NOMO-1 treated with dmso at 0.1 percent for 144 hours (cell line): ENCODE data around the gene PRKD2.

Source experiments
- DNase-seq: peaks from one replicate; lab custom pipeline; 2025; ENCODE audit not compliant: unreplicated experiment; lab: John Stamatoyannopoulos, UW

PRKD2 gene

DNA sequence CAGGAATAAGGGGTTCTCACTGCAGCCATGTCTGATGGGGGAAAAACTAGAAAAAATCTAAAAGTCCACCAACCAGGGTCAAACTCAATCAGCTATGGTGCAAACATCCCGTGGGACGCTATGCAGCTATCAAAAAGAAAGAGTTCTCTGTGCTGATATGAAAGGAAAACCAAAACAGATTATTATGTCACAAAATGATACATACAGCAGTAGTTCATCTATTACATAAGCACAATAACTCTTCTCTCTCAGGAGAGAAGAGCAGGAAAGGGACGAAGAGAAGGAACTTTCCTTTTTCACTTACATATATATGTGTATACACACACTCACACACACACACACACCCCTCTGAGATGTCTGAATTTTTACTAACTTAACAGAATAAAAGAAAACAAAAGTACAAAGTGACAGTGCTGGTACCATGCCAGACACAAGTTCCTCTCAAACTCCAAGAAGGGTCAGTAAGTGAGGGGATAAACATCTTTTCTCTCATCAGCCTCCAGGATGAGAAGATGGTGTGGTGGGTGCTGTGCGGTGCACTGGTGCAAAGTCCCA lies 26.1 kb upstream of the PRKD2 start:
- no peak for DNase-seq

DNA sequence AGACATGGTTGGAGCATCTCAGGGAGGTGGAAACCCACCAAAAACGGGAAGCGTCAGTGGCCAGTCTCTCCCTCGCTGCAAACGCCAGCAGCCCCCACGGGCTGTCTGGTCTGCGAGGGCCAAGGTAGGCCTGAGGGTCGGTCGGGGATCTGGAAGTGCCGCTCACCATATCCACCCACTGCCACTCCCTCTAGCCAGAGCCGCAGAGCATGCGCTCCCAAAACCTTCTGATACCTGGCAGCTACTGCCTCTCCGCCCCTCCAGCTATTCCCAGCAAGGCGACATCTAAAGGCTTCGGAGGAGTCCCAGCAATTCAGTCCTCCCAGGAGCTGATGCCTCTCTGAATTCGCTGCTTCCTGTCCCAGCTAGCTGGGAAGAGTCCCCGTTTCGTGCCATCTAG lies 24.5 kb upstream of the PRKD2 start:
- DNase-seq = no peak

DNA sequence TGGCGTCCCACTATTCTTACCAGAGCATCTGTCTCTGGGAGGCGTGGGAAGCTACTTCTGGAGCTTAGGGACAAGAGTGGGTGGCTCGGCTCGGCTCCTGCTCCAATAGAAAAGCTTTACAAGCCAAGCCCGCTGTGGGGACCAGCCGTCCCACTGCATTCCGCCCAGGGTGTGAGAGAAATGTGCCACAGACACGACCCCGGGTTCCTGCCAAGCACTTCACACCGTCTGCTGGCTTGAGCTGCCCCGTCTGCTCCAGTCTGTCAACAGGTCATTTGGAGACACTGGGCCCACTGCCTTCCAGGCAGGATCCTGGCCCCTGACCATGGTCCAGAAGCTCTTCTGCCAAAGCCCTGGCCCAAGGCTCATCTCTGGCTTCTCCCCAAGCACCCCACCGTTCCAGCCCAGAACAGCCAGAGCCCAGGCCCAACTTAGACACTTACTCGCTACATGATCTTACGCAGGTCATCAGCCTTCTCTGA lies 22.4 kb upstream of the PRKD2 start:
- DNase-seq = no peak

DNA sequence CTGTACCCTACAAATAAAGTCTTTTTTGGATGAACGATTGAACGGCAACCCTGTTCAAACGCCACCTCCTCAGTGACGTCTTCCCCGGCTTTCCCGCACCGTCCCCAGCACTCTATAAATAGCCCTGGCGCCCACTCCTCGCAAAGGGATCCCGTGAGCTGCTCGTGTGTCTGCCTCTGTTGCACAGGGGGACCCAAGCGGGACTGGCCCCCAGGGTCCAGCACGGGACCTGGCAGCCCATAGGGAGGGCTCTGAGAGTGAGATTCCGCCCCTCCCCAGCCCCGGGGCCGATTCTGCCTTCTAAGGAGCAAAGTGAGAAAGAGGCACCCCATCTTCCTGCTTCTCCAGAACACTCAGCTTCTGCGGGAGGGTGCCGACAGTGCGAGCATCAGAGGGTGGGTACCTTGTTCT lies 20.9 kb upstream of the PRKD2 start:
- no peak for DNase-seq

DNA sequence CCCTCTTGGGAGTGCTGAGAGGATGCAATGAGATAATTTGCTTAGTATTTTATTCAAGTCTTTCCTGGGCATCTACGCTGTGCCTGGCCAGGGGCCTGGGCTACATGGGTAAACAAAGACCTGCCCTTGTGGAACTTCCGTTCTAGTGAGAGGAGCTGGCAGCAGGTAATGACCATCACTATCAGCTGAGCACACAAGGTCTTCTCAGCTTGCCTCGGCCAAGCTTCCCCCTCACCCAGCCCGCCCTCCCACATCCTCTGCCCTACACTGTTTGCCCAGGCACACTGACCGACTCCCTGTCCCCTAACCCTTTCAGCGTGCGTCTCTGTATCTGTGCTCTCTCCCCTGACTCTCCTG lies 20.4 kb upstream of the PRKD2 start:
- no peak for DNase-seq

DNA sequence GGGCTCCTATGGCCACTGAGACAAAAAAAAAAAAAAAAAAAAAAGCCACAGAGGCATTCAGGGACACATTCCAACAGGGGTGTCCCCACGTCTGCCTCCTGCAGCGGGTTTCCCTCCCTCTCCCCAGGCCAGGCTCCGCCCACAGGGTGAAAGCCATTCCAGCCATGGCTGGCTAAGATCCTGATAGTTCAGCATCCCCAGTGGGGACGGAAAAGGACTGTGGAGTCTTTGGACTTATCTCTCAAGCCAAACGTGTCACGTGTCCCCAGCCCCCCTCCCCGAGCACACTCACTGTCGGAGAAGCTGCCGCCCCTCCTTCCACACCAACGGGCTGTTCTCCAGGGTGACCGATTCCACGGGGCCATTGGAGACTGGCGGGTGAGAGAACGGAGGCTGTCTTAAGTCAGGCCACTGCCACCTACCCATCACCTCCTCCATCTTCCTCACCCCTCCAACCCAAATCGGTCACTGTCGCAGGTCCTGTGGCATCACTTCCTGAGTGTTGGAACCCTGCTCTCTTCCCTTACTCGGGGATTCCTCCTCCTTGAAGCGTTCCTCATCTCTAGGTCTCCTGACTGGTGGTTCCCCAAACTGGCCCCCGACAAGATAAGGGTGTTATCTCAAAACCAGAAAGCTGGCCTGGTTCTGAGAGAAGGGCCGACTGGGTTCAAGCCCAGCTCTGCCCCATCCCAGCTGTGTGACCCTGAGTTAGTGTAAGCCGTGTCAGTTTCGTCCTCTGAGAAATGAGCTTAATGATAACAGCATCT lies 19.8 kb upstream of the PRKD2 start:
- no peak for DNase-seq

DNA sequence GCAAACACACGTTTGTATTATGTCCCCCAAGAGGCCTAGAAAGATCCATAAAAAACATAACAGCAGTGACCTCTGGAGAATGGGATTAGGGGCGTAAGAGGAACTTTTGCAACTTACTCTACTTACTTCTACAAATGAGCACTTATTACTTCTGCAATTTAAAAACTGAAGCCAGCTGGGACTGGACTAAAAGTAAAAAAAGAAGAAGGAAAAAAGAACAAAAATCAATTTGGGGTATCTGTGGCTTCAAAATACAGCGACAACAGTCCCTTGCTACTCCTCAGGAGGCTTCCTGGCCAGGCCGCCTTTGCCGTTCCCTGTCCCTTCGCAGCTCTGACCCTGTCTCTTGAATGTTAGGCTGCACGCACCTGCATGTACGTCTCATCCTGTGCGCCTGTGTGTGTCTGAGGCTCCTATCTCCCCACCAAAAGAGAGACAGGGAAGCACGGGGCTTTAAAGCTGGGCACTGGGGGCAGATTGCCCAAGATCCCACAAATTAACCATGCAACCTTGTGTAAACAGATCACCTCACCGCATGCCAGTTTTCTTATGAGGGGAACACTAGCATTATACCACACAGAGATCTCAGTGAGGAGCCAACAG lies 16.9 kb upstream of the PRKD2 start:
- DNase-seq = peak; percentile 80

DNA sequence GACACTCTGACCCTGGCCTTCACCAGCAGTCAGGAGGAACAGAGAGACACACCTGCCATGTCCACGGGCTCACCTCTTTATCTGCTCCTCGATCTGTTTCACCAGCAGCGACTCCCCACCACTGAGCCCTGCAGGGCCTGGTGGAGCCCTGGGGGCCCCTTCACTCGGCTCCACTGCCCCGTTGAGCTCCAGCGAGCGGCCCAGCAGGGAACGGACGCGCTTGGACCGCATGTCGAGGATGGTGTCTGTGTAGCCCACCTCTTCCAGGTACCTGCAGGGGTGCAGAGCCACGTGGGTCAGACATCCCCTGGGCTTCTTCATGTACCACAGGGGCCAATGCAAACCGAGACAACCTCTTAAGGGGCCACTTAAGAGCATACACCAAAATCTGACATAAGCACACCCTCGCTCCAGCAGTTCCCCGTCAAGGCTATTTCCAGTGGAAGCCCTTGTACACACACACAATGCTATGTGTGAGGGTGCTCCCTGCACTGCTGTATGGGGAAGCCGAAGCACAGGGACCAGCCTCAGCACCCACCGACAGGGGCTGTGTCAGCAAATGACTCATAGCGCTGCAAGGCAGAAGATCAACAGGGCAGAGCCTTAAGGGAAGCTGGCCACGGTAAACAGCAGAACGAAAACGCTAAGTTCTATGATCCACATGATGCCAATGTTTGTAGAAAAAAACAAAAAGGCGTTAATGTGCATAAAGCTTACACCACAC lies 16.2 kb upstream of the PRKD2 start:
- peak; percentile 81 for DNase-seq

DNA sequence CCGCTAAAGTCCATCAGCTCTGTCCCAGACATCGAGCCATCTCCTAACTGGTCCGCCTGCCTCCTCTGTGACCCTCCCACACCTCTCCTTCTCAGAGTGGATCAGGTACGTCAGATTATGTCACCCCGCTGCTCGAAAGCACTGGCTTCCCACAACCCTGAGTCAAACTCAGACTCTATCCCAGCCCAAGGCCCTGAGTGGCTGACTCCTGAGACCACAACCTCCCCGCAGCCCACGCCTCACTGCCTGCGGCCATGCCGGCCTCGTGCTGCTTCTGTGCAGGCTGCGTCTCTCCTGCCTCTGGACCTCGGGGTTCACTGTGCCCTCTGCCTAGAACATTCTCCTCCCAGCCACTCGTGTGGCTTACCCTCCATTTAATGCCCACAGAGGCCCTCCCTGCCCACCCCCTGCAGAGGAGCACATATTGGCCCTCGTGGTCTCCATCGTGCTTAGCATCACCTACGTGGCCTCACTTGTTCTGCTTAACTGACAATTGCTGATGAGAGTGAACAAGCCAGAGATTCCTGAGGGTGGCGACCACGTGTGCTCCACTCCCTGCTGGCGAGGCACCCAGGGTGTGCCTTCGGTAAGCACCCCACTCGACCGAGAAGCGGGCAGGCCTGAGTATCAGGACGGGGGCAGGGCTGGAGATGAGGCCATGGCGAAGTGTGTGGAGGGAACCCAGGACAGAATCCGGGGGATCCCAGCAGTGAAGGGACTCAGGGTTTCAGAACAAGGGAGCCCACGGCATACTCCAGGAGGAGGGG lies 15.4 kb upstream of the PRKD2 start:
- no peak for DNase-seq

DNA sequence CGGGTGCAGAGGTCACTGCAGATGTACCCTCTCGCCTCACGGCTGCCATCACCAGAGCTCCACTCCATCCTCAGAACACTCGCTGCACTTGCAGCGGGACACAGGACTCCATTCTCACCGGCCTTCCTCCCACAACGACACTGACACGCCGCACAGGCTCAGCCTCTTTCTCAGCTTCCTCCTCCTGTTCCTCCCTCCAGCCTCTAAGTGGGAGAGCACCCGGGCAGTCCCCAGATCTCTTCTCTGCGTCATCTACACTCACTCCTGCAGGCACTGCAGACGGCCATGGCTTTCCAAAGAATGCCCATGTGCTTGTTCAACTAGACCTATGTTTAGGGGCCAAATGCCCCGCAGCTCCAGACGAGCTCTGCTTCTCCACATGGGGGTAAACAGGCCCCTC lies 14.7 kb upstream of the PRKD2 start:
- peak; percentile 45 for DNase-seq

DNA sequence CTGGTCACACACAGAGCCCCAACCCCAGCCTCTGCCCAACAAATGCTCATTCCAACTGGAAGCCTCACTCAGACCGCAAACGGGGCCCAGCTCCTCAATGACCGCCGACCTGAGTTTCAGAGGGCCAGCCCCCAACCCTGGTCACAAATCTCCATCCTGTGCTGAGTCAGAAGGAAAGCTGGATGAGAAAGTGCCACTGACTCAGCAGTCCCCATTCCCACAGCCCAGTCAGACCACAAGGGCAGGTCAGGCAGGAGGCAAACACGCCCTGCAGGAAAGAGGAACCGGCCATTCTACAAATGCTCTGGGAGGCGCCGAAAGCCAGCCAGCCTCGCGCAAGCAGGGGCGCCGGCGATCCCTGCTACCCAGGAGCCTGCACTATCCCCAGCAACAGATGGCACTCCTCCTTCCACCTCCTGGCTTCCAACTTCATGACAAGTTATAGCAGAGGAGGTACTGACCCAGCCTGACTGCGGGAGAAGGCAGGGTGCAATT lies 14.1 kb upstream of the PRKD2 start:
- DNase-seq = peak; percentile 88

DNA sequence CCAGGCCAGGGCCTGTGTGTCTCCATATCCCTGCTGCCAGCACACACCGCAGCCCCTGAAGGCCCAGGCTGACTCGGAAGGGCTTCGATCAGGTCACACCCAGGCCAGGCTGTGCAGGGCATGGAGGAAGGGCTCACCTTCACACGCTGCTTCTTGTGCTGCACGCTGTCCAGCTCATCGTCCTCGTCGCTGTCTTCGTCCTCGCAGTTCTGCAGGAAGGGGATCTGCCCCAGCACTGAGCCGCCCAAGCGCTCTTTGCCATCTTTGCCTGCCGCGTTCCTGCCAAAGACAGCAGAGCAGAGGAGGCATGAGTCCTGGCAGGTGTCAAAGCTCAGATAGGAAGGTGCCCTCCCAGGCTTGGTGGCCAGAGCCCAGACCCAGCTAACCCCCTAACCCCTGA lies 13.7 kb upstream of the PRKD2 start:
- no peak for DNase-seq

DNA sequence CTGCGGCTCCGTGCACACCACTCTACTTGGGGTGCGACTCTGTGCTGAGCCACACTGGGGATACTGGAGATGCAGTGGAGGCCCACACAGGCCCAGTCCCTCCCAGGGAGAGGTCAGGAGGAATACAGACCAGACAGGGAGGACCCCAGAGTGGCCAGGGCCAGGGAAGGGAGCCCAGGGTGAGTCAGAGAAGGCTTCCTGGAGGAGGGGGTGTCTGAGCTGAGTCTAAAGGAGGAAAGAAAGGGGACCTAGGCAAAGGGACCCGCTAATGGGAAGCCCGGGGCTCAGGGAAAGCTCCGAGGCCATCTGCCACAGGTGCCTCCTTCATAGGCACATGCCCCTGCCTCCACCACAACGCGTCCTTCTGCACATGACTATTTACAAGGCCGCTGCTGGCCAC lies 13.3 kb upstream of the PRKD2 start:
- no peak for DNase-seq

DNA sequence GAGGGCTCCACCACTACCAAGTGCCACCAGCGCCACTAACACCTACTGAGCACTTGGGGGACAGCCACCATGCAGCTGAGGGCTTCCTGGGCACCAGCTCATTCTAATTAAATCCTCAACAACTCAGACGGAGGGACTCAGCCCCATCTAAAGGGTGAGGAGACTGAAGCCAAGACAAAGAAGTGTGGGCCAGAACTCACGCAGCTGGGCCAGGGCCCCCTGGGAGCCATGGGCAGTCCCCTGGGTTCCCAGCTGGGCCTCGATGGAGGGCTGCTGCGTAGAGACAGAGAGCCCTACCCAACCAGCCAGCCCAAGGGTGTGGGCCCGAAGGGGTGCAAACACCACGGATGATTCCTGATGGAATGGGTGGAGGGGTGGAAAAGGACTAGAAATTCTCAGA lies 12.8 kb upstream of the PRKD2 start:
- no peak for DNase-seq

DNA sequence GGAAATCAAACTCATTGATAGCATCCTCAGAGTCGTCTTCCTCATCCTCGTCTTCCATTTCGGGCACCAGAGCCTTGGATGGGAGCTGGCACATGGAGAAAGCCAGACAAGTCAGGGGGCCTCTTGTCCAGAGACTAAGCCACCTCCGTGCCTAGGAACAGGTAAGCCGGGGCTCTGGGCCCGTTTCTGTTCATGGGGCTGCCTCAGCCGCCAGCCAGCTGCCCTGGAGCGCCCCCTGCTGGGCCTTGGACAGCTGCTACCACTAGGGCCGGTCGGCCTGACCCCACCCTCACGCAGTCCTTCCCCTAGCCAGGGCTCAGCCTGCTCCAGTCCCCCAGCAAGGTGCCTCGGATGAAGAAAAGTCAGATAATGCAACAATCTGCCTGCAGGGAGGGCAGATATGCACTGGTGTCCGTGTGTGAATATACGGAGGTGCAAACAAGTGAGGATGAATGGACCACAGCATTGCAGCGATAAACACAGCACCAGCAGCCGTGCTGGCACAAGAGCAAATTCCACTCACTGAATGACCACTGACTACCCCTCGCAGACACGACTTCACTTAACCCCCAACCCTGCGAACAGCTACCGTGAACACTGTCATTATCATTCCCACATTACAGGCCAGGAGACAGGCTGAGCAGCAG lies 11.9 kb upstream of the PRKD2 start:
- no peak for DNase-seq

DNA sequence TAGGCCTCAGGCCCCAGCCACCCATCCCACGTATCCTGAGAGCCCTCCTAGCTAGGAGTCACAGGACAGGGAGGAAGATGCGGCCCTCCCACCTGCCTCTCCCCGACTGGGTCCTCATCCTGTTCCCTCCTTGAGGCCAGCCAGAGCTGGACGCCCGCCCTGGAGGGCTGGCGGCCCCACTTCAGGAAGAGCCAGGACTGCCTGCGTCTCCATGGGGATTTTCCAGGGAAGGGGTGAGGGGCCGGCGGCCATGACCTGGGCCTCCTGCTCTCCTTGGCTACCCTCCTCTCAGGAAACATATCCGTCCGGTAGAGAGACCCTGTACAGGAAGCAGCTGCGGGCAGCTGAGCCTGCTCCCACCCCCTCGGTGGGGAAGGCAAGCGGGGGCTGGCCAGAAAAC lies 11.3 kb upstream of the PRKD2 start:
- no peak for DNase-seq

DNA sequence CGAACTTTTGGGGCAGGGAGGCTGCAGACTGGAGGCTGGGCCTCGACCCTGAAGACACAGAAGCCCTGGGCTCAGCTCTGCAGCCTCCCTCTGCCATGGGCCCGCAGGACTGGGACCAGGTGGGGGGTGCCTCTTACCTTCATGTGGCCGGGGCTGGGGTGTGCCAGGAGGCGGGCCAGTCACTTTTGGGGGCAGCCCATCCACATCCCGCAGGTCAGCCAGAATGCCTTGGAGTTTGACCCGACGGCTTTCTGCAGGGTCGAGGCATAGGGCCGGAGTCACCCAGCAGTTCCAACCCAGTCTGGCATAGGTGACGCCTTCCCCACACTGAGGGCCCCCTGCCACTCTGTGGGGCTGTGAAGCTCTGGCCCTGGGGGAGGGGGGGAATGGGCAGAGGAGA lies 10.8 kb upstream of the PRKD2 start:
- no peak for DNase-seq

DNA sequence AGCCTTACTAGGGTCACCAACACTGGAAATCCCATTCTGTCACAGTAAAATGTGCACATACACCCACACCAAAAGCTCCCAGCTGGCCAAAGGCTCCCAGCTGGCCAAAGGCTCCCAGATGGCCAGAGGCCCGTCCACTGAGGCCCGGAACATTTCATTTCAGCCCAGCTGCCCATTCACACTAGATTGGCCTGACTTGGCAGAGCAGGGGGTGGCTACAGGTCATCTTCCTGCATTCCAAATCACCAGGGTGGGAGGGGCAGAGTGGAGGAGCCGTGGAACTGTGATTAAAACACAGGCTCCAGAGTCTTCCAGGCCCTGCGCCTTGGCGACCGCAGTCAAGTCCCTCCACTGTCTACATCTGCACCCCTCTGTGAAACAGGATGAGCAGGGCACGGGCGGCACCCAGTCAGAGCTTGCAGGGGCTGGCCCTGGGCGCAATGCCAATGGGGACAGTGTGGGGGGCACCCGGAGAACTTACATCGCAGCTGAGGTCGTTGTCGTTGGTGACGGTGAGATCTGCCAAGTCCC lies 10.1 kb upstream of the PRKD2 start:
- no peak for DNase-seq

DNA sequence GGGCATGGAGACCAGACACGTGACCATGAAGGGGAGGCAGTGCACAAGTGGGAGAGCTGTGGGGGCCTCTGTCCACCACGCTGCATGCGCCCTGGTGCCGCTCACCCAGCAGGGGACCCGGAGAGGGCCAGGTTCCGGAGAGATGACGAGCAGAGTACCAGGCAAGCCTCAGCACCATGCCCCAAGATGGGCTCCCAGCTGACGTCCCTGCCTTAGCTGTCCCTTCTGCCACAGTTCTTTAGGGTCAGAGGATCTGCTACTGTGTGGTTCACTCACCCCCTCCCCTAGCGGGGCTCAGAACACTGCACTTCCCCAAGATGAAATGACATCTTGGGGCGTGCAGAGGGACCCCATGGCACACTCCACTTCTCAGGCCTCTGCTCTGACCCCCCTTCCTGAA lies 9.6 kb upstream of the PRKD2 start:
- DNase-seq = no peak

DNA sequence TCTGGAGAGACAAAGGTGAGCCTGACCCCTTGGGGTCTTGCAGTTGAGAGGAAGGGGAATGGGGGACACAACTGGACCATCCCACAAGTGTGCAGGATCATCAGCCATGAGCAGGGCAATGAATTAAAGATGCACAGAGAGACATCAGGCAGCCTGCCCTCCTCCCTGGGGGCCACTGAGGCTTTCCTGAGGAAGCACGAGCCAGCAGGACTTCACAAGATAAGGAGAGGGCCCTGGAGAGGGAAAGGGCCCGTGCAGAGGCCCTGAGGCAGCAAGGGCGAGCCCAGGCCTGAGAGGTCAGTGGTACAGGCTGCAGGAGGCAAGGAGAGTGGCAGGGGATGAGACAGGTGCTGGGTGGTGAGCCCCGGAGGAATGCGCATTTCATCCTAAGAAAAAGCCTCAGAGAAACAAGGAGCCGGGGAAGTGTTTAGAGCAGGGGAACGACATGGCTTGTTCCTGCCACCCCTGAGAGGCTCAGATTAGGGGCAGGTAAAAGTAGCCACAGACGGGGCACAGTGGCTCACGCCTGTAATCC lies 9.0 kb upstream of the PRKD2 start:
- DNase-seq = no peak
